H1 (cell line): ENCODE measurements around the gene ABI1. TPM values are rescaled to one million over a fixed set of nuclear protein-coding genes. Genes with fewer than 3 reads are reported as not detected.

Experiments
- CTCF ChIA-PET: fragments of 300-600 bp; sonication (Branson Sonifier 250); formaldehyde crosslinking; loops from one replicate; lab custom pipeline; 2021; ENCODE audit not compliant: partially characterized antibody; lab: Charles Lee
- POLR2A ChIA-PET: fragments of 300-600 bp; sonication (Branson Sonifier 250); formaldehyde crosslinking; loops from one replicate; lab custom pipeline; 2021; ENCODE audit warnings: inconsistent platforms; ENCODE audit not compliant: partially characterized antibody; lab: Charles Lee
- DNase-seq, 2 experiments: peaks; one replicate each; pipeline versions ENCODE4 v3.0.0 to v3.0.0-alpha.2; 2010 to 2022; ENCODE audit warnings: low spot score in 2 of 2, low read depth in 1 of 2, mixed read lengths in 1 of 2
- FAIRE-seq: peaks from 2 replicates; lab custom pipeline; 2011; peaks lifted over from hg19 to GRCh38; lab: Jason Lieb, UNC
- H2AFZ ChIP-seq: 2 replicates; pipeline ENCODE4 v1.8.1; 2012; ENCODE audit warnings: low read length, inconsistent platforms
- H2AK5ac ChIP-seq: 2 replicates; pipeline ENCODE4 v1.6.1; 2013; ENCODE audit warnings: low read depth, low read length
- H2BK120ac ChIP-seq: replicated peaks from 2 replicates; pipeline ENCODE3; 2013; ENCODE audit warnings: low read depth, low read length, inconsistent platforms
- H2BK12ac ChIP-seq: 2 replicates; pipeline ENCODE4 v1.6.1; 2013; ENCODE audit warnings: low read depth, low read length
- H2BK15ac ChIP-seq: 2 replicates; pipeline ENCODE4 v1.6.1; 2013; ENCODE audit warnings: low read length
- H2BK20ac ChIP-seq: 2 replicates; pipeline ENCODE4 v1.6.1; 2013; ENCODE audit warnings: low read length
- H2BK5ac ChIP-seq: 2 replicates; pipeline ENCODE4 v1.6.1; 2013; ENCODE audit warnings: low read depth, low read length
- H3K14ac ChIP-seq: 2 replicates; pipeline ENCODE4 v1.6.1; 2013; ENCODE audit warnings: inconsistent platforms; ENCODE audit not compliant: insufficient read length
- H3K18ac ChIP-seq: 2 replicates; pipeline ENCODE4 v1.6.1; 2013; ENCODE audit warnings: low read length; ENCODE audit errors: extremely low read depth
- H3K23ac ChIP-seq: 2 replicates; pipeline ENCODE4 v1.6.1; 2013; ENCODE audit warnings: inconsistent platforms; ENCODE audit not compliant: insufficient read length
- H3K23me2 ChIP-seq: 2 replicates; pipeline ENCODE4 v1.6.1; 2013; ENCODE audit warnings: low read depth, low read length
- H3K27ac ChIP-seq: 2 replicates; pipeline ENCODE4 v1.6.1; 2011; ENCODE audit warnings: low read depth, low read length, inconsistent platforms
- H3K27me3 ChIP-seq, 4 experiments: replicated peaks in 1 of 4; 1 replicate in 1 of 4; 2 replicates in 3 of 4; pipeline versions ENCODE4 v1.6.1 to v1.8.1; 2011 to 2013; ENCODE audit warnings: low read length in 3 of 4, mild to moderate bottlenecking in 3 of 4, inconsistent platforms in 2 of 4, mixed read lengths in 2 of 4, moderate library complexity in 1 of 4; ENCODE audit not compliant: control insufficient read depth in 3 of 4, insufficient read depth in 3 of 4; ENCODE audit errors: extremely low read depth in 1 of 4
- H3K36me3 ChIP-seq, 4 experiments: 2 replicates each; pipeline versions ENCODE4 v1.6.1 to v1.8.1; 2011 to 2013; ENCODE audit warnings: mild to moderate bottlenecking in 4 of 4, low read length in 3 of 4, moderate library complexity in 2 of 4, control low read depth in 1 of 4, inconsistent platforms in 1 of 4; ENCODE audit not compliant: insufficient read depth in 4 of 4, control insufficient read depth in 2 of 4
- H3K4ac ChIP-seq: replicated peaks from 2 replicates; pipeline ENCODE3; 2013; ENCODE audit warnings: low read length, low read depth, mixed read lengths, inconsistent platforms; ENCODE audit not compliant: insufficient read length
- H3K4me1 ChIP-seq, 4 experiments: replicated peaks in 1 of 4; 1 replicate in 1 of 4; 2 replicates in 3 of 4; pipeline versions ENCODE4 v1.6.1 to v1.8.1; 2011 to 2013; ENCODE audit warnings: low read length in 3 of 4, inconsistent platforms in 2 of 4, mixed read lengths in 1 of 4; ENCODE audit not compliant: insufficient read depth in 4 of 4, control insufficient read depth in 3 of 4
- H3K4me2 ChIP-seq, 2 experiments: 2 replicates each; pipeline versions ENCODE4 v1.6.1 to v1.8.1; 2011 to 2013; ENCODE audit warnings: low read depth in 2 of 2, low read length in 2 of 2, control low read depth in 1 of 2, inconsistent platforms in 1 of 2, mild to moderate bottlenecking in 1 of 2; ENCODE audit not compliant: insufficient read depth in 1 of 2
- H3K4me3 ChIP-seq, 4 experiments: fragments of 200-600, 300-600 bp in 1 of 4; sonication (generic), shearing (Covaris generic), sonication (Bioruptor Twin) in 1 of 4; 2 replicates each; pipeline versions ENCODE4 v1.5.1 to v1.8.1; 2011 to 2016; ENCODE audit warnings: low read length in 4 of 4, low read depth in 3 of 4, control low read depth in 2 of 4, inconsistent platforms in 2 of 4, mild to moderate bottlenecking in 2 of 4, mixed read lengths in 1 of 4, moderate library complexity in 1 of 4; ENCODE audit not compliant: insufficient read depth in 2 of 4; ENCODE audit errors: extremely low read depth in 1 of 4
- H3K56ac ChIP-seq: replicated peaks from 2 replicates; pipeline ENCODE3; 2013; ENCODE audit warnings: low read depth, mild to moderate bottlenecking, mixed read lengths, low read length, inconsistent platforms; ENCODE audit not compliant: insufficient read length
- H3K79me1 ChIP-seq: 2 replicates; pipeline ENCODE4 v1.6.1; 2013; ENCODE audit warnings: low read depth, low read length, control low read depth
- H3K79me2 ChIP-seq, 2 experiments: 2 replicates each; pipeline versions ENCODE4 v1.6.1 to v1.8.1; 2012 to 2013; ENCODE audit warnings: low read length in 2 of 2, mild to moderate bottlenecking in 2 of 2, inconsistent platforms in 1 of 2; ENCODE audit not compliant: insufficient read depth in 2 of 2, control insufficient read depth in 1 of 2
- H3K9ac ChIP-seq, 4 experiments: replicated peaks in 1 of 4; 1 replicate in 1 of 4; 2 replicates in 3 of 4; pipeline versions ENCODE4 v1.6.1 to v1.8.1; 2011 to 2013; ENCODE audit warnings: low read depth in 3 of 4, low read length in 3 of 4, control low read depth in 2 of 4, mild to moderate bottlenecking in 2 of 4, moderate library complexity in 2 of 4, inconsistent platforms in 1 of 4; ENCODE audit errors: extremely low read depth in 1 of 4
- H3K9me3 ChIP-seq, 2 experiments: 2 replicates each; pipeline versions ENCODE4 v1.6.1 to v1.8.1; 2012 to 2013; ENCODE audit warnings: mild to moderate bottlenecking in 2 of 2, moderate library complexity in 2 of 2, control low read depth in 1 of 2, inconsistent platforms in 1 of 2, low read depth in 1 of 2, low read length in 1 of 2, mixed read lengths in 1 of 2; ENCODE audit not compliant: insufficient read depth in 2 of 2
- H4K20me1 ChIP-seq, 2 experiments: replicated peaks in 1 of 2; 2 replicates each; pipeline versions ENCODE3 to v1.8.1; 2011 to 2013; ENCODE audit warnings: inconsistent platforms in 2 of 2, low read length in 2 of 2, mild to moderate bottlenecking in 1 of 2; ENCODE audit not compliant: insufficient read depth in 2 of 2, control insufficient read depth in 1 of 2
- H4K5ac ChIP-seq: 2 replicates; pipeline ENCODE4 v1.6.1; 2013; ENCODE audit warnings: low read length, low read depth, mixed read lengths, inconsistent platforms; ENCODE audit not compliant: insufficient read length
- H4K8ac ChIP-seq: 2 replicates; pipeline ENCODE4 v1.8.0; 2013; ENCODE audit warnings: mild to moderate bottlenecking, moderate library complexity, low read length, inconsistent platforms; ENCODE audit not compliant: insufficient read depth; ENCODE audit errors: extremely low read depth
- H4K91ac ChIP-seq: replicated peaks from 2 replicates; pipeline ENCODE3; 2013; ENCODE audit warnings: low read length, mixed read lengths, inconsistent platforms; ENCODE audit not compliant: insufficient read length
- BCL11A ChIP-seq, 2 experiments: IDR thresholded peaks; one replicate each; pipeline ENCODE4 v1.6.1; 2011; ENCODE audit warnings: low read depth in 2 of 2, low read length in 2 of 2, mild to moderate bottlenecking in 2 of 2
- CHD1 ChIP-seq: IDR thresholded peaks from 2 replicates; pipeline ENCODE4 v1.6.1; 2012; ENCODE audit warnings: low read depth, low read length, improper control_type of control experiment
- CREB1 ChIP-seq: IDR thresholded peaks from 2 replicates; pipeline ENCODE4 v1.6.1; 2012; ENCODE audit warnings: inconsistent platforms
- FOSL1 ChIP-seq: IDR thresholded peaks from 2 replicates; pipeline ENCODE4 v1.6.1; 2011; ENCODE audit warnings: mild to moderate bottlenecking, low read depth, low read length, moderate library complexity; ENCODE audit not compliant: insufficient read depth
- HDAC2 ChIP-seq, 2 experiments: fragments of 300-600 bp in 1 of 2; sonication (generic) in 1 of 2; IDR thresholded peaks; 2 replicates each; pipeline ENCODE4 v1.6.1; 2011 to 2012; ENCODE audit warnings: low read depth in 2 of 2, low read length in 2 of 2, mild to moderate bottlenecking in 2 of 2, moderate library complexity in 2 of 2, borderline replicate concordance in 1 of 2, inconsistent platforms in 1 of 2
- JUN ChIP-seq: IDR thresholded peaks from 2 replicates; pipeline ENCODE4 v1.6.1; 2011; ENCODE audit warnings: low read depth, mild to moderate bottlenecking, improper control_type of control experiment, low read length
- KDM1A ChIP-seq: fragments of 200-600, 300-600 bp; sonication (generic); IDR thresholded peaks from 2 replicates; pipeline ENCODE4 v1.7.1; 2016; ENCODE audit warnings: mild to moderate bottlenecking, low read length, borderline replicate concordance
- KDM5A ChIP-seq: fragments of 200-600 bp; IDR thresholded peaks from 2 replicates; pipeline ENCODE4 v1.7.1; 2012; ENCODE audit warnings: mild to moderate bottlenecking, low read length, inconsistent platforms, mixed read lengths
- POLR2A ChIP-seq, 2 experiments: IDR thresholded peaks; 1 replicate in 1 of 2; 2 replicates in 1 of 2; pipeline ENCODE4 v1.6.1; 2011; ENCODE audit warnings: low read depth in 2 of 2, low read length in 2 of 2, mild to moderate bottlenecking in 2 of 2; ENCODE audit errors: control extremely low read depth in 1 of 2
- RXRA ChIP-seq: IDR thresholded peaks from 2 replicates; pipeline ENCODE4 v1.6.1; 2011; ENCODE audit warnings: low read depth, mild to moderate bottlenecking, low read length, moderate library complexity; ENCODE audit not compliant: insufficient read depth
- SAP30 ChIP-seq: fragments of 300-600 bp; sonication (generic); IDR thresholded peaks from 2 replicates; pipeline ENCODE4 v1.7.1; 2012; ENCODE audit warnings: low read length, moderate library complexity, mild to moderate bottlenecking, inconsistent platforms; ENCODE audit not compliant: insufficient read depth, insufficient replicate concordance
- SRF ChIP-seq: IDR thresholded peaks from 2 replicates; pipeline ENCODE4 v1.6.1; 2011; ENCODE audit warnings: mild to moderate bottlenecking, low read depth, low read length, moderate library complexity
- TAF1 ChIP-seq: IDR thresholded peaks from 2 replicates; pipeline ENCODE4 v1.6.1; 2011; ENCODE audit warnings: mild to moderate bottlenecking, low read depth, low read length
- TAF7 ChIP-seq: optimal IDR thresholded peaks from 2 replicates; pipeline ENCODE3; 2011; ENCODE audit warnings: low read depth, mild to moderate bottlenecking, inconsistent platforms, low read length, moderate library complexity, borderline replicate concordance
- TCF12 ChIP-seq: IDR thresholded peaks from 2 replicates; pipeline ENCODE4 v1.6.1; 2011; ENCODE audit warnings: low read depth, mild to moderate bottlenecking, low read length
- YY1 ChIP-seq: IDR thresholded peaks from 2 replicates; pipeline ENCODE4 v1.6.1; 2011; ENCODE audit warnings: low read depth, mild to moderate bottlenecking, low read length
- WGBS, 2 experiments: shearing (Covaris generic) in 1 of 2; methylation state at CpG; one replicate each; pipeline versions ENCODE4 v1.1.6 to v1.1.7; 2013 to 2015; ENCODE audit warnings: low lambda C conversion rate in 2 of 2, mixed read lengths in 2 of 2, inconsistent platforms in 1 of 2, low coverage in 1 of 2, missing lambda C conversion rate in 1 of 2; ENCODE audit not compliant: insufficient replicate concordance in 2 of 2, insufficient coverage in 1 of 2, insufficient read length in 1 of 2; ENCODE audit errors: extremely low coverage in 1 of 2, missing lambda C conversion rate in 1 of 2; 5-methylcytosine and 5-hydroxymethylcytosine counted together
- polyA plus RNA-seq, 7 experiments: library from polyadenylated mRNA; depleted of rRNA in 3 of 7; stranded (reverse) in 5 of 7; unstranded in 2 of 7; fragments of >200 nt in 5 of 7; fragments of 200-250 nt in 2 of 7; gene quantifications; 1 replicate in 5 of 7; 2 replicates in 1 of 7; 4 replicates in 1 of 7; pipeline versions ENCODE4 v1.2.1 to v1.2.3, GENCODE V29; 2011 to 2013; ENCODE audit warnings: missing spikeins in 2 of 7, mixed read lengths in 2 of 7
- total RNA-seq: library from RNA; stranded (reverse); fragmentation: NEBNext Ultra II Directional; extraction: Animal tissue kit (Norgen Biotek cat#: 25700); gene quantifications from 2 replicates; pipeline ENCODE4 v1.2.1, GENCODE V29; 2021

The ABI1 gene
- total and polyA plus RNA-seq, 2 of the 8 experiments (the other 6 are each of a cell fraction or from before 2014, with no cell fraction given) = 35.4 to 37.0 TPM

- no peak overlapping the region for H3K27ac ChIP-seq
- H3K56ac ChIP-seq = no peak overlapping the region
- peaks cover 0 to 51% of the 10 kb centered on the region in 2 experiments; a peak in 3 of 4 replicates for H3K79me2 ChIP-seq
- DNase-seq (no peak), FAIRE-seq (no peak)
- no peaks in the 10 kb centered on the region for H3K9me3 ChIP-seq
- H3K79me1 ChIP-seq = no peaks in the 10 kb centered on the region; the same call in none of the 2 replicates
- no peak overlapping the region for H2BK120ac ChIP-seq
- ChIA-PET CTCF (interaction anchor here (0.8 to 0.9 kb wide), 2 partner anchors 11 to 42 kb away, joined by 3 to 5 read pairs; no protein-coding TSS in a partner anchor), POLR2A (no interaction called here)
- no peaks in the 10 kb centered on the region for H3K23me2 ChIP-seq
- no peak overlapping the region for H2BK20ac ChIP-seq
- H3K4ac ChIP-seq = no peak overlapping the region
- H3K14ac ChIP-seq = no peak overlapping the region
- 88% methylated on average over 4 of the region's 4 CpGs; no CpG with 5 or more reads in 1 of the 2 experiments for WGBS, 2 experiments
- no peak overlapping the region for H2BK15ac ChIP-seq
- no peak overlapping the region for H2BK12ac ChIP-seq
- no peak overlapping the region for H3K9ac ChIP-seq
- TF ChIP-seq YY1 = no peak
- TF ChIP-seq BCL11A (IDR thresholded peaks at IDR 0.05; ENCODE audit: low read depth in 2 of 2, low read length in 2 of 2) = no peak
- no peak for TF ChIP-seq SAP30
- no peak for TF ChIP-seq POLR2A (IDR thresholded peaks at IDR 0.05; ENCODE audit: control extremely low read depth in 1 of 2, low read depth in 2 of 2, low read length in 2 of 2)
- TF ChIP-seq KDM1A = no peak
- no peak for TF ChIP-seq CREB1
- TF ChIP-seq FOSL1 = no peak
- no peak for TF ChIP-seq SRF
- TF ChIP-seq CHD1 = no peak
- no peak for TF ChIP-seq JUN
- TF ChIP-seq TCF12 = no peak
- no peak for TF ChIP-seq KDM5A
- no peak for TF ChIP-seq RXRA
- TF ChIP-seq TAF7 = no peak
- TF ChIP-seq HDAC2 (IDR thresholded peaks at IDR 0.05; ENCODE audit: borderline replicate concordance in 1 of 2, low read depth in 2 of 2, low read length in 2 of 2) = no peak
- no peak for TF ChIP-seq TAF1
- peaks cover 2 to 12% (median 6%) of the 10 kb centered on the region in 4 experiments; a peak in 5 of 7 replicates for H3K4me1 ChIP-seq
- H3K36me3 ChIP-seq = no peaks in the 10 kb centered on the region
- H4K8ac ChIP-seq = no peak overlapping the region
- H3K27me3 ChIP-seq = no peaks in the 10 kb centered on the region
- H4K5ac ChIP-seq = no peak overlapping the region
- no peak overlapping the region for H3K18ac ChIP-seq
- no peak overlapping the region for H3K4me2 ChIP-seq
- H2BK5ac ChIP-seq = no peak overlapping the region
- H4K20me1 ChIP-seq = peaks cover 3% of the 10 kb centered on the region in 2 experiments
- no peak overlapping the region for H3K4me3 ChIP-seq
- no peak overlapping the region for H3K23ac ChIP-seq
- no peak overlapping the region for H2AFZ ChIP-seq
- H2AK5ac ChIP-seq = no peak overlapping the region
- H4K91ac ChIP-seq = no peak overlapping the region
Observed at GRCh38 chr10:26807532-26807931, 53.2 kb downstream of the ABI1 start.
